ENCODE results near the gene YDJC.
"Not testable (repeated sequence)": the region's sequence is repeated elsewhere in the genome, so short reads cannot be mapped to it uniquely, and the experiment has no call there.

The YDJC gene

GRCh38 chr22:21626073-21626734 lies 3.6 kb downstream of the YDJC start:
- Histone ChIP-seq H3K27me3 (ENCODE audit: control insufficient read depth in 1 of 2, insufficient read depth in 2 of 2, low read length in 2 of 2) (no peaks in the 10 kb centered on the region), H3K9ac (ENCODE audit: low read length) (no peak overlapping the region), H3K27ac (ENCODE audit: low read depth, low read length) (no peak overlapping the region), H3K36me3 (ENCODE audit: insufficient read depth, low read length) (peaks cover 4% of the 10 kb centered on the region), H3K4me1 (ENCODE audit: insufficient read depth, low read length) (peaks cover 28% of the 10 kb centered on the region), H3K4me3 (ENCODE audit: low read depth in 1 of 2, low read length in 2 of 2) (no peak overlapping the region), H3K9me3 (ENCODE audit: low read length) (no peaks in the 10 kb centered on the region)

- Histone ChIP-seq H3K9me3 (ENCODE audit: low read length) (no peaks in the 10 kb centered on the region), H3K9ac (ENCODE audit: low read length) (no peak overlapping the region), H3K27me3 (ENCODE audit: control insufficient read depth in 1 of 2, insufficient read depth in 2 of 2, low read length in 2 of 2) (no peaks in the 10 kb centered on the region), H3K4me3 (ENCODE audit: low read depth in 1 of 2, low read length in 2 of 2) (no peak overlapping the region), H3K4me1 (ENCODE audit: insufficient read depth, low read length) (peaks cover 27% of the 10 kb centered on the region), H3K27ac (ENCODE audit: low read depth, low read length) (no peak overlapping the region), H3K36me3 (ENCODE audit: insufficient read depth, low read length) (peaks cover 4% of the 10 kb centered on the region)
Measured at GRCh38 chr22:21624880-21625791, 4.7 kb downstream of the YDJC start.

- Histone ChIP-seq H3K4me1 (ENCODE audit: insufficient read depth, low read length) (peaks cover 24% of the 10 kb centered on the region), H3K9me3 (ENCODE audit: low read length) (no peaks in the 10 kb centered on the region), H3K4me3 (ENCODE audit: low read depth in 1 of 2, low read length in 2 of 2) (no peak overlapping the region), H3K36me3 (ENCODE audit: insufficient read depth, low read length) (peaks cover 4% of the 10 kb centered on the region), H3K27me3 (ENCODE audit: control insufficient read depth in 1 of 2, insufficient read depth in 2 of 2, low read length in 2 of 2) (no peaks in the 10 kb centered on the region), H3K9ac (ENCODE audit: low read length) (no peak overlapping the region), H3K27ac (ENCODE audit: low read depth, low read length) (no peak overlapping the region)
Measured at GRCh38 chr22:21624120-21624879, 5.5 kb downstream of the YDJC start.

GRCh38 chr22:21623648-21623970 lies 6.2 kb downstream of the YDJC start:
- Histone ChIP-seq H3K9me3 (ENCODE audit: low read length) (no peaks in the 10 kb centered on the region), H3K4me3 (ENCODE audit: low read depth in 1 of 2, low read length in 2 of 2) (no peak overlapping the region), H3K36me3 (ENCODE audit: insufficient read depth, low read length) (peaks cover 4% of the 10 kb centered on the region), H3K9ac (ENCODE audit: low read length) (no peak overlapping the region), H3K27ac (ENCODE audit: low read depth, low read length) (no peak overlapping the region), H3K4me1 (ENCODE audit: insufficient read depth, low read length) (peaks cover 21% of the 10 kb centered on the region), H3K27me3 (ENCODE audit: control insufficient read depth in 1 of 2, insufficient read depth in 2 of 2, low read length in 2 of 2) (no peaks in the 10 kb centered on the region)

- Histone ChIP-seq H3K9me3 (ENCODE audit: low read length) (no peaks in the 10 kb centered on the region), H3K4me3 (ENCODE audit: low read depth in 1 of 2, low read length in 2 of 2) (no peak overlapping the region), H3K4me1 (ENCODE audit: insufficient read depth, low read length) (peaks cover 21% of the 10 kb centered on the region), H3K27me3 (ENCODE audit: control insufficient read depth in 1 of 2, insufficient read depth in 2 of 2, low read length in 2 of 2) (no peaks in the 10 kb centered on the region), H3K36me3 (ENCODE audit: insufficient read depth, low read length) (peaks cover 4% of the 10 kb centered on the region), H3K9ac (ENCODE audit: low read length) (no peak overlapping the region), H3K27ac (ENCODE audit: low read depth, low read length) (no peak overlapping the region)
Measured at GRCh38 chr22:21622919-21623647, 6.7 kb downstream of the YDJC start.

- Histone ChIP-seq H3K9me3 (ENCODE audit: low read length) (no peaks in the 10 kb centered on the region), H3K27me3 (ENCODE audit: control insufficient read depth in 1 of 2, insufficient read depth in 2 of 2, low read length in 2 of 2) (no peaks in the 10 kb centered on the region), H3K36me3 (ENCODE audit: insufficient read depth, low read length) (peaks cover 4% of the 10 kb centered on the region), H3K27ac (ENCODE audit: low read depth, low read length) (no peak overlapping the region), H3K9ac (ENCODE audit: low read length) (no peak overlapping the region), H3K4me3 (ENCODE audit: low read depth in 1 of 2, low read length in 2 of 2) (no peak overlapping the region), H3K4me1 (ENCODE audit: insufficient read depth, low read length) (peaks cover 21% of the 10 kb centered on the region)
Measured at GRCh38 chr22:21622011-21622918, 7.6 kb downstream of the YDJC start.

- H3K27me3 ChIP-seq (ENCODE audit: control insufficient read depth in 1 of 2, insufficient read depth in 2 of 2, low read length in 2 of 2) = no peaks in the 10 kb centered on the region
- no peaks in the 10 kb centered on the region for H3K9me3 ChIP-seq (ENCODE audit: low read length)
- H3K36me3 ChIP-seq (ENCODE audit: insufficient read depth, low read length) = peaks cover 4% of the 10 kb centered on the region
- no peak overlapping the region for H3K27ac ChIP-seq (ENCODE audit: low read depth, low read length)
- no peak overlapping the region for H3K9ac ChIP-seq (ENCODE audit: low read length)
- no peak overlapping the region for H3K4me3 ChIP-seq (ENCODE audit: low read depth in 1 of 2, low read length in 2 of 2)
- peaks cover 21% of the 10 kb centered on the region for H3K4me1 ChIP-seq (ENCODE audit: insufficient read depth, low read length)
Measured at GRCh38 chr22:21621025-21621424, 8.8 kb downstream of the YDJC start.

- peaks cover 20% of the 10 kb centered on the region for H3K36me3 ChIP-seq (ENCODE audit: insufficient read depth, low read length)
- not testable (repeated sequence) for H3K9me3 ChIP-seq (ENCODE audit: low read length); H3K27ac ChIP-seq (ENCODE audit: low read depth, low read length); H3K4me3 ChIP-seq (ENCODE audit: low read depth in 1 of 2, low read length in 2 of 2); H3K9ac ChIP-seq (ENCODE audit: low read length); H3K4me1 ChIP-seq (ENCODE audit: insufficient read depth, low read length); H3K27me3 ChIP-seq (ENCODE audit: control insufficient read depth in 1 of 2, insufficient read depth in 2 of 2, low read length in 2 of 2)
Measured at GRCh38 chr22:21617337-21617736, 12.5 kb downstream of the YDJC start.

GRCh38 chr22:21615731-21616130 lies 14.1 kb downstream of the YDJC start:
- Histone ChIP-seq H3K4me1 (ENCODE audit: insufficient read depth, low read length) (no peaks in the 10 kb centered on the region), H3K9me3 (ENCODE audit: low read length) (no peaks in the 10 kb centered on the region), H3K9ac (ENCODE audit: low read length) (no peak overlapping the region), H3K4me3 (ENCODE audit: low read depth in 1 of 2, low read length in 2 of 2) (no peak overlapping the region), H3K27me3 (ENCODE audit: control insufficient read depth in 1 of 2, insufficient read depth in 2 of 2, low read length in 2 of 2) (no peaks in the 10 kb centered on the region), H3K36me3 (ENCODE audit: insufficient read depth, low read length) (peaks cover 31% of the 10 kb centered on the region), H3K27ac (ENCODE audit: low read depth, low read length) (no peak overlapping the region)

GRCh38 chr22:21613553-21614233 lies 16.1 kb downstream of the YDJC start:
- no peaks in the 10 kb centered on the region for H3K4me1 ChIP-seq (ENCODE audit: insufficient read depth, low read length)
- H3K9me3 ChIP-seq (ENCODE audit: low read length) = no peaks in the 10 kb centered on the region
- H3K4me3 ChIP-seq (ENCODE audit: low read depth in 1 of 2, low read length in 2 of 2) = no peak overlapping the region
- no peak overlapping the region for H3K27ac ChIP-seq (ENCODE audit: low read depth, low read length)
- peaks cover 31% of the 10 kb centered on the region for H3K36me3 ChIP-seq (ENCODE audit: insufficient read depth, low read length)
- H3K9ac ChIP-seq (ENCODE audit: low read length) = no peak overlapping the region
- H3K27me3 ChIP-seq (ENCODE audit: control insufficient read depth in 1 of 2, insufficient read depth in 2 of 2, low read length in 2 of 2) = no peaks in the 10 kb centered on the region

Data from muscle layer of colon (tissue), 2 donors.